Adrenal gland (tissue), 5 donors: ENCODE results near the gene RALGAPB.

Source experiments
- POLR2A ChIP-seq, 2 donors: fragments of 450-650 bp; IDR thresholded peaks; one replicate each; pipeline ENCODE4 v1.6.1; 2017; ENCODE audit warnings: antibody characterized with exemption in 2 of 2, mild to moderate bottlenecking in 2 of 2, moderate library complexity in 1 of 2
- TF ChIP-seq, protein P1 (sequence below), 6 experiments: fragments of 450-650 bp in 4 of 6; fragments of 200-600 bp in 2 of 6; sonication (generic) in 1 of 6; IDR thresholded peaks; 1 replicate in 5 of 6; 2 replicates in 1 of 6; pipeline versions ENCODE4 v1.5.1 to v1.8.0; 2016 to 2021; ENCODE audit warnings: antibody characterized with exemption in 6 of 6, mild to moderate bottlenecking in 2 of 6, moderate library complexity in 1 of 6
- donor health status: DM: no; HTN: no; CAD: no.

DNA sequence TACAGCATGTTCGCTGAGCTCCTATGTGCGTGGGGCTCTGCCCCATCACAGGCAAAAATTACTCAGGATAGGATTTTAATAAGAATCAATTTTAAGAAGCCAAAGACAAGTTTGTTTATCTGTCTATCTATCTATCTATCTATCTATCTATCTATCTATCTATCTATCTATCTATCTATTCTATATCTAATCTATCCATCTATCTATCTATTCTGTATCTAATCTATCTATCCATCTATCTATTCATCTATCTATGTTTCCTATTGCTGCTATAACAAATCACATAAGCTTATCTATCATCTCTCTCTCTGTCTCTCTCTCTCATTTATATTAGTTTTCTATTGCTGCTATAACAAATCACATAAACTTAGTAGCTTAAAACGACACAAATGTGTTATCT is 130.6 kb downstream of the RALGAPB start:
- no peak for TF ChIP-seq POLR2A (IDR thresholded peaks at IDR 0.05)
- TF ChIP-seq, protein P1, sequence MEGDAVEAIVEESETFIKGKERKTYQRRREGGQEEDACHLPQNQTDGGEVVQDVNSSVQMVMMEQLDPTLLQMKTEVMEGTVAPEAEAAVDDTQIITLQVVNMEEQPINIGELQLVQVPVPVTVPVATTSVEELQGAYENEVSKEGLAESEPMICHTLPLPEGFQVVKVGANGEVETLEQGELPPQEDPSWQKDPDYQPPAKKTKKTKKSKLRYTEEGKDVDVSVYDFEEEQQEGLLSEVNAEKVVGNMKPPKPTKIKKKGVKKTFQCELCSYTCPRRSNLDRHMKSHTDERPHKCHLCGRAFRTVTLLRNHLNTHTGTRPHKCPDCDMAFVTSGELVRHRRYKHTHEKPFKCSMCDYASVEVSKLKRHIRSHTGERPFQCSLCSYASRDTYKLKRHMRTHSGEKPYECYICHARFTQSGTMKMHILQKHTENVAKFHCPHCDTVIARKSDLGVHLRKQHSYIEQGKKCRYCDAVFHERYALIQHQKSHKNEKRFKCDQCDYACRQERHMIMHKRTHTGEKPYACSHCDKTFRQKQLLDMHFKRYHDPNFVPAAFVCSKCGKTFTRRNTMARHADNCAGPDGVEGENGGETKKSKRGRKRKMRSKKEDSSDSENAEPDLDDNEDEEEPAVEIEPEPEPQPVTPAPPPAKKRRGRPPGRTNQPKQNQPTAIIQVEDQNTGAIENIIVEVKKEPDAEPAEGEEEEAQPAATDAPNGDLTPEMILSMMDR (IDR thresholded peaks at IDR 0.05): no peak
